ENCODE results near the gene DCLK1. TPM values are rescaled to one million over a fixed set of nuclear protein-coding genes. Genes with fewer than 3 reads are reported as not detected.

DCLK1 gene
- total and polyA plus RNA-seq, 4 donors: 0.04 to 0.56 (median 0.20) TPM

DNA sequence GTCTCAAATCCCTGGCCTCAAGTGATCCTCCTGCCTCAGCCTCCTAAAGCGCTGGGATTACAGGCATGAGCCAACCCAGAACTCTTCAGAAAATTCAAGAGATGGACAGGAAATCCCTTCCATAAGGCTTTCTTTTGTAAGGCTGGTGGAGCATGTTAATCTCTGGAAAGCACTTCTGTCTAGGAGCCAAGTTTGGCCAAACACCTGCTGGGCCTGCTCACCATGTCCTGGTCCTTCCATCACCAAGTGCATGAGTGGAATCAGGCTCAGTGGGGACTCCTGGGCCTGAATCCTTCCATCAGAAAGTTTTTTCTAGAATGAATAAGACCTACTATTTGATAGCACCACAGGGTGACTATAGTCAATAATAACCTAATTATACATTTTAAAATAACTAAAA is 148.0 kb downstream of the DCLK1 start:
- H3K36me3 ChIP-seq (ENCODE audit: control insufficient read depth in 4 of 4, insufficient read depth in 3 of 4, low read depth in 1 of 4, low read length in 3 of 4): no peaks in the 10 kb centered on the region
- no peak overlapping the region for H3K4me3 ChIP-seq (ENCODE audit: low read depth in 1 of 3, low read length in 3 of 3)
- H3K9ac ChIP-seq (ENCODE audit: low read depth in 1 of 2, low read length in 2 of 2): no peak overlapping the region
- H3K9me3 ChIP-seq (ENCODE audit: control insufficient read depth in 4 of 4, low read length in 3 of 4): no peaks in the 10 kb centered on the region
- H3K4me1 ChIP-seq (ENCODE audit: control insufficient read depth in 4 of 4, insufficient read depth in 4 of 4, low read length in 3 of 4): peaks cover 0 to 2% (median 0%) of the 10 kb centered on the region in 4 donors
- no peak overlapping the region for H3K27ac ChIP-seq (ENCODE audit: low read depth in 1 of 2, low read length in 2 of 2)
- TF ChIP-seq SP1 (IDR thresholded peaks at IDR 0.05): no peak
- TF ChIP-seq ZBTB33 (IDR thresholded peaks at IDR 0.05): no peak
- DNase-seq (ENCODE audit: low spot score): no peak
- 94% methylated on average over 1 of the region's 1 CpG for WGBS
- no peaks in the 10 kb centered on the region for H3K27me3 ChIP-seq (ENCODE audit: control insufficient read depth in 4 of 4, insufficient read depth in 4 of 4, low read length in 3 of 4)

DNA sequence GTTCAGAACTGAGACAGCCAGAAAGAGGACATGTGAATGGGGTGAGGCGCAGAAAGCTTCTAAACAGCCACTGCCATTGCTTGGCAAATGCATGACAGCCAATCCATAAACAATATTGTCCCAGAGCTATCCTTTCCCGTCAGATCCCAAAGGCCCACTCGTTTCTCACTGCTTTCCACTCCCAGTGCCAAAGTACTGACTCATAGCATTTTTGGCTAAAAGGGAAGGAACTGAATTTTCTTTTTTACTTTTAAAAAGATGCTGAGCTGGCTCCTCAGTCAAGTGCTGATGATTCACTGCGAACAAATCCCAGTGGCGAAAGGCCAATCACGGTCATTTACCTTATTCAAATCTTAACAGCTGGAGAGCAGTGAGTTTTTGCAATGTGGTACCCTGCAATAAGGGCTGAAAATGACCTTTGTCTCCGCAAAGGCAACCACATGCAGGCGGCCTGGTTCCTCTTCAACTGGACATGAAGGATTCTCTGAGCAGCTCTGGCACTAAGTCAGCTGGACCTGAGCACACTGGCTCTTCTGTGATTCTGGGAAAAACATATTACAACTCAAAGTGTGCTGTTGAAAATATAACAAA is 151.7 kb downstream of the DCLK1 start:
- no peaks in the 10 kb centered on the region for H3K9me3 ChIP-seq (ENCODE audit: control insufficient read depth in 4 of 4, low read length in 3 of 4)
- no peak overlapping the region for H3K4me3 ChIP-seq (ENCODE audit: low read depth in 1 of 3, low read length in 3 of 3)
- peaks cover 0 to 2% (median 0%) of the 10 kb centered on the region in 4 donors for H3K4me1 ChIP-seq (ENCODE audit: control insufficient read depth in 4 of 4, insufficient read depth in 4 of 4, low read length in 3 of 4)
- H3K36me3 ChIP-seq (ENCODE audit: control insufficient read depth in 4 of 4, insufficient read depth in 3 of 4, low read depth in 1 of 4, low read length in 3 of 4): no peaks in the 10 kb centered on the region
- H3K27me3 ChIP-seq (ENCODE audit: control insufficient read depth in 4 of 4, insufficient read depth in 4 of 4, low read length in 3 of 4): no peaks in the 10 kb centered on the region
- H3K27ac ChIP-seq (ENCODE audit: low read depth in 1 of 2, low read length in 2 of 2): no peak overlapping the region
- WGBS: 76% methylated on average over 8 of the region's 8 CpGs
- H3K9ac ChIP-seq (ENCODE audit: low read depth in 1 of 2, low read length in 2 of 2): no peak overlapping the region
- TF ChIP-seq JUND (IDR thresholded peaks at IDR 0.05) (peak; percentile 43 to 61), RXRA (IDR thresholded peaks at IDR 0.05) (peak in 1 of 2 donors; percentile 18), ZBTB33 (IDR thresholded peaks at IDR 0.05) (no peak)
- TF ChIP-seq, protein P1, sequence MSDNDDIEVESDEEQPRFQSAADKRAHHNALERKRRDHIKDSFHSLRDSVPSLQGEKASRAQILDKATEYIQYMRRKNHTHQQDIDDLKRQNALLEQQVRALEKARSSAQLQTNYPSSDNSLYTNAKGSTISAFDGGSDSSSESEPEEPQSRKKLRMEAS (IDR thresholded peaks at IDR 0.05): no peak
- DNase-seq (ENCODE audit: low spot score): no peak

DNA sequence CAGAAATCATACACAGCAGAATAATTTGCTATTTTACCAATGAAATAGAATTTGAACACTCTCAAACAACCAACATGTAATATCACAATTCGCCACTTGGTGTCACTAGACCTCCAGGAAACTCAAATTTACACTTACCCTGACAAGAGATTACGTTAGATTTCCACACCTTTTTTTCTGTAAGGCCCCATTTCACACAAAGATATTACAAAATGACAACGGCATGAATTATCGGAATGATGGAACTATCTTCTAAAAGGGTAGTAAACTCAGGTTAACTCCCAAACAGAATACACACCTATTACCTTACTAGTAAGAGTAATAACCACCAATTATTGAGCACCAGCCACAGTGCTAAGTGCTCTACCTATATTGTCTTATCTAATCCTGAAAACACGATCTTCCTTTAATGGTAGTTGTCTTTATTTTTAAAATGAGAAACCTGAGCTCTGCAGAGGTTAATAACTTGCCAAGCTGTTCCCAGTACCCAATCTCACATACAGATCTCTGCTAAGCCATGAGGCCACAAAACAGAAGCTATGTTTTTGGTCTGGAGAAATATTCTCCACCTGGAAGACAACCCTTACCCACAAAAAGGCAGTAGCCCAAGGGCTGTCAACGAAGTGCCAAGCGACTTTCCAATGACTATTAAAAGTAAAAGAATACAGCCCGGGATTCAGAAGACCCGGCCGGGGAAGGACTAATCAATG is 152.4 kb downstream of the DCLK1 start:
- Histone ChIP-seq H3K4me1 (ENCODE audit: control insufficient read depth in 4 of 4, insufficient read depth in 4 of 4, low read length in 3 of 4) (peaks cover 0 to 2% (median 0%) of the 10 kb centered on the region in 4 donors), H3K9ac (ENCODE audit: low read depth in 1 of 2, low read length in 2 of 2) (no peak overlapping the region), H3K36me3 (ENCODE audit: control insufficient read depth in 4 of 4, insufficient read depth in 3 of 4, low read depth in 1 of 4, low read length in 3 of 4) (no peaks in the 10 kb centered on the region), H3K27ac (ENCODE audit: low read depth in 1 of 2, low read length in 2 of 2) (no peak overlapping the region), H3K9me3 (ENCODE audit: control insufficient read depth in 4 of 4, low read length in 3 of 4) (no peaks in the 10 kb centered on the region), H3K4me3 (ENCODE audit: low read depth in 1 of 3, low read length in 3 of 3) (no peak overlapping the region), H3K27me3 (ENCODE audit: control insufficient read depth in 4 of 4, insufficient read depth in 4 of 4, low read length in 3 of 4) (no peaks in the 10 kb centered on the region)
- TF ChIP-seq HNF4A (conservative IDR thresholded peaks at IDR 0.05) (no peak), FOXA1 (IDR thresholded peaks at IDR 0.05) (no peak), SP1 (IDR thresholded peaks at IDR 0.05) (no peak), ATF3 (IDR thresholded peaks at IDR 0.05) (no peak), TAF1 (conservative IDR thresholded peaks at IDR 0.05) (no peak), YY1 (IDR thresholded peaks at IDR 0.05) (no peak), CTCF (IDR thresholded peaks at IDR 0.05; ENCODE audit: low read depth, low read length, missing input control) (peak; percentile 80), RAD21 (IDR thresholded peaks at IDR 0.05) (peak; percentile 89 to 90), RXRA (IDR thresholded peaks at IDR 0.05) (no peak)
- TF ChIP-seq, protein P1 (IDR thresholded peaks at IDR 0.05): no peak
- WGBS: 47% methylated on average over 10 of the region's 10 CpGs
- no peak for DNase-seq (ENCODE audit: low spot score)
